NT2/D1 (cell line): ENCODE results near the gene CCDC34.

ENCODE experiments used
- SUZ12 ChIP-seq: IDR thresholded peaks from 2 replicates; pipeline ENCODE4 v1.6.1; 2011; ENCODE audit not compliant: insufficient read length, insufficient read depth; ENCODE audit errors: extremely low read depth
- YY1 ChIP-seq: IDR thresholded peaks from 2 replicates; pipeline ENCODE4 v1.6.1; 2011; ENCODE audit not compliant: insufficient read length, insufficient read depth

- TF ChIP-seq SUZ12 (no peak), YY1 (no peak)
Measured at GRCh38 chr11:27384227-27384626, 21.2 kb upstream of the CCDC34 start.
